DOHH2 (cell line): Measurements from ENCODE around the gene PAX7.

Source experiments
- H3F3A ChIP-seq: fragments of 200-600 bp; sonication (generic), shearing (Covaris generic); 2 replicates; pipeline ENCODE4 v1.6.0; 2016; ENCODE audit warnings: antibody characterized with exemption, mild to moderate bottlenecking; ENCODE audit not compliant: control insufficient read depth, insufficient read depth
- H3K27ac ChIP-seq: fragments of 200-600 bp; sonication (generic); 2 replicates; pipeline ENCODE4 v1.5.1; 2014; ENCODE audit warnings: low read depth, mild to moderate bottlenecking, low read length, moderate library complexity
- H3K27me3 ChIP-seq: fragments of 200-600 bp; sonication (generic); 2 replicates; pipeline ENCODE4 v1.6.1; 2014; ENCODE audit warnings: mild to moderate bottlenecking, low read length, mixed read lengths; ENCODE audit not compliant: control insufficient read depth
- H3K36me3 ChIP-seq: fragments of 200-600 bp; sonication (generic); 2 replicates; pipeline ENCODE4 v1.6.1; 2014; ENCODE audit warnings: mild to moderate bottlenecking, low read length, moderate library complexity, mixed read lengths; ENCODE audit not compliant: control insufficient read depth
- H3K4me1 ChIP-seq: fragments of 200-600 bp; sonication (generic); 2 replicates; pipeline ENCODE4 v1.6.1; 2014; ENCODE audit warnings: mild to moderate bottlenecking, low read length, mixed read lengths; ENCODE audit not compliant: control insufficient read depth
- H3K4me2 ChIP-seq: fragments of 200-600 bp; sonication (generic); 2 replicates; pipeline ENCODE4 v1.6.0; 2014; ENCODE audit warnings: mild to moderate bottlenecking, low read length, moderate library complexity
- H3K4me3 ChIP-seq: fragments of 200-600 bp; sonication (generic); 2 replicates; pipeline ENCODE4 v1.5.1; 2014; ENCODE audit warnings: mild to moderate bottlenecking, low read length, mixed read lengths
- H3K79me2 ChIP-seq: fragments of 200-600 bp; sonication (generic); 2 replicates; pipeline ENCODE4 v1.6.1; 2014; ENCODE audit warnings: mild to moderate bottlenecking, low read length, mixed read lengths; ENCODE audit not compliant: control insufficient read depth
- H3K9me2 ChIP-seq: fragments of 200-600 bp; sonication (generic); replicated peaks from 2 replicates; pipeline ENCODE4 v1.6.1; 2014; ENCODE audit warnings: mild to moderate bottlenecking, low read length, mixed read lengths; ENCODE audit not compliant: control insufficient read depth
- H3K9me3 ChIP-seq: fragments of 200-600 bp; sonication (generic); 2 replicates; pipeline ENCODE4 v1.6.1; 2014; ENCODE audit warnings: antibody characterized with exemption, low read length, mixed read lengths; ENCODE audit not compliant: control insufficient read depth, insufficient read depth
- H4K20me1 ChIP-seq: fragments of 200-600 bp; sonication (generic); 2 replicates; pipeline ENCODE4 v1.6.0; 2014; ENCODE audit warnings: low read depth, mild to moderate bottlenecking, antibody characterized with exemption, low read length, moderate library complexity; ENCODE audit not compliant: control insufficient read depth, insufficient read depth
- CTCF ChIP-seq: fragments of 200-600 bp; sonication (generic); IDR thresholded peaks from one replicate; pipeline ENCODE4 v1.5.1; 2014; ENCODE audit warnings: antibody characterized with exemption, mild to moderate bottlenecking, low read depth, low read length; ENCODE audit not compliant: poor library complexity, severe bottlenecking
- EZH2phosphoT487 ChIP-seq: fragments of 200-600 bp; sonication (generic); IDR thresholded peaks from 2 replicates; pipeline ENCODE4 v1.6.1; 2017; ENCODE audit warnings: borderline replicate concordance, mild to moderate bottlenecking, antibody characterized with exemption, low read length, moderate library complexity, mixed read lengths

PAX7 gene

GRCh38 chr1:18793164-18793563, 162.5 kb downstream of the PAX7 start:
- H3K9me2 ChIP-seq: no peaks in the 10 kb centered on the region
- H3K4me1 ChIP-seq: peaks cover 7% of the 10 kb centered on the region
- H3K4me2 ChIP-seq: no peak overlapping the region
- TF ChIP-seq EZH2phosphoT487 (no peak), CTCF (no peak)
- H3K27me3 ChIP-seq: peaks cover 5% of the 10 kb centered on the region; the same call in 1 of the 2 replicates
- H3K36me3 ChIP-seq: no peaks in the 10 kb centered on the region
- H3F3A ChIP-seq: no peaks in the 10 kb centered on the region
- H3K79me2 ChIP-seq: no peaks in the 10 kb centered on the region
- H3K4me3 ChIP-seq: no peak overlapping the region
- H3K9me3 ChIP-seq: no peaks in the 10 kb centered on the region
- no peaks in the 10 kb centered on the region for H4K20me1 ChIP-seq
- H3K27ac ChIP-seq: no peak overlapping the region

- Histone ChIP-seq H3K27me3 (peaks cover 5% of the 10 kb centered on the region; the same call in 1 of the 2 replicates), H3K4me2 (no peak overlapping the region), H3K9me3 (no peaks in the 10 kb centered on the region), H3K4me1 (peaks cover 7% of the 10 kb centered on the region), H4K20me1 (no peaks in the 10 kb centered on the region), H3K36me3 (no peaks in the 10 kb centered on the region), H3K79me2 (no peaks in the 10 kb centered on the region), H3F3A (no peaks in the 10 kb centered on the region), H3K4me3 (no peak overlapping the region), H3K27ac (no peak overlapping the region), H3K9me2 (no peaks in the 10 kb centered on the region)
- TF ChIP-seq CTCF (no peak), EZH2phosphoT487 (no peak)
Observed at GRCh38 chr1:18794051-18794450, 163.4 kb downstream of the PAX7 start.

- H3K4me1 ChIP-seq: peaks cover 7% of the 10 kb centered on the region
- no peaks in the 10 kb centered on the region for H3F3A ChIP-seq
- H3K4me3 ChIP-seq: no peak overlapping the region
- no peak overlapping the region for H3K4me2 ChIP-seq
- peaks cover 3% of the 10 kb centered on the region; the same call in 1 of the 2 replicates for H3K27me3 ChIP-seq
- no peak overlapping the region for H3K27ac ChIP-seq
- H3K79me2 ChIP-seq: no peaks in the 10 kb centered on the region
- no peaks in the 10 kb centered on the region for H4K20me1 ChIP-seq
- no peaks in the 10 kb centered on the region for H3K9me2 ChIP-seq
- no peaks in the 10 kb centered on the region for H3K36me3 ChIP-seq
- TF ChIP-seq EZH2phosphoT487 (no peak), CTCF (no peak)
- H3K9me3 ChIP-seq: no peaks in the 10 kb centered on the region
Observed at GRCh38 chr1:18794561-18794960, 163.9 kb downstream of the PAX7 start.
